Measurements from ENCODE around the gene CPNE1. TPM values are rescaled to one million over a fixed set of nuclear protein-coding genes. Genes with fewer than 3 reads are reported as not detected.
"Not testable (repeated sequence)": the region's sequence is repeated elsewhere in the genome, so short reads cannot be mapped to it uniquely, and the experiment has no call there.

CPNE1 gene
- total RNA-seq, 1 experiment from 2014 or later = 505 TPM

DNA sequence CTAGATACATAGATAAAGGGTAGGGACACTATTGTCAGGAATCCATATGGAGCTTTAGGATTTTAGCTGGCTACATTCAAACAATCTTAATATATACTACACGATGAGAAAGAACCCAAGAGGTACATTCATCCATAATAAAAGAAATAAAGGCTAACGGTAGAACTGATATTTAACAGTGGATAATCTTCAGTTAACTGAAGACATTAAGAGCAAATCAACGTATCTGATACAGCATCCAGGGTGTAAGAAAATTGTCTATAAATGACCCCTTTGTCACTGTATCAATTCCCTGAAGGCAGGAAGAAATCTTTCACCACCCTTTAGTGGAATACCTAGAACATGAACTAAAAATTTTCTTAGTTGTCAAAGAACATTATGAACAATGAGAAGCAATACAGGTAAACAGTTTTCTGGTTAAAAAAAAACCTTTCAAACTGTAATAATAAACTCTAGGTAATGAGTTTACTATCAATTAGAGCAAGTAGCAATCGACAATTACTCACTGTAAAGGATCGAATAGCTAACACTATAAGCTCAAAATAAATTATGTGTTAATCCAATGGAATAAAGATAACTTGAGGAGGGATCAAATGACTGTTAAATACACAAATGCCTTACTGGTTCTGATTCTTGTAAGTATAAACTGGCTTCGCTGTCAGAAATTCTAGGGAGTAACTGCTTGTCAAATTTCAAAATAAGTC is 46.3 kb upstream of the CPNE1 start:
- peaks cover 98% of the 10 kb centered on the region for H3K36me3 Mint-ChIP-seq (ENCODE audit: insufficient read depth, unreplicated experiment)
- CTCF ChIA-PET = interaction anchor here (0.8 kb wide), 1 partner anchor 9 kb away, joined by 4 read pairs; no protein-coding TSS in a partner anchor

DNA sequence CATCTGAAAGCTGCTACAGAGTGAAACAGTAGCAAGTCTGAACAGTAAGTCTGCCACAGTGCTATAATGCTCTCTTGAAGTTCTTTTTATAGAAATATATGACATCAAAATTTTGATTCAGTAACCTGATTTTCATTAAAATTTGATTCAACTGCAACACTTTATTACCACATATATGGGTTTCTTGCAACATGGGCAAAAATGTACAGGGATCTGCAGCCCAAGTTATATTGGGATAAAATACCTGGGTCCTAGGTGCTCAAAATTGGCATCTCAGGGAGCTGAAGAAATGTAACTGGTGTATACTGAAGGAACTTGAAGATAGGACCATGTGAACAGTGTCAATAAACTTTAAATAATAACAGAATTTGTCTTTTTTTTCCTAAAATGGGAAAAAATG is 45.3 kb upstream of the CPNE1 start:
- no TSS peak for BruUV-seq (replicated peaks)
- peaks cover 11% of the 10 kb centered on the region for H3K4me1 Mint-ChIP-seq (ENCODE audit: low read depth, unreplicated experiment)
- no peak for DNase-seq
- TF ChIP-seq, protein P1, sequence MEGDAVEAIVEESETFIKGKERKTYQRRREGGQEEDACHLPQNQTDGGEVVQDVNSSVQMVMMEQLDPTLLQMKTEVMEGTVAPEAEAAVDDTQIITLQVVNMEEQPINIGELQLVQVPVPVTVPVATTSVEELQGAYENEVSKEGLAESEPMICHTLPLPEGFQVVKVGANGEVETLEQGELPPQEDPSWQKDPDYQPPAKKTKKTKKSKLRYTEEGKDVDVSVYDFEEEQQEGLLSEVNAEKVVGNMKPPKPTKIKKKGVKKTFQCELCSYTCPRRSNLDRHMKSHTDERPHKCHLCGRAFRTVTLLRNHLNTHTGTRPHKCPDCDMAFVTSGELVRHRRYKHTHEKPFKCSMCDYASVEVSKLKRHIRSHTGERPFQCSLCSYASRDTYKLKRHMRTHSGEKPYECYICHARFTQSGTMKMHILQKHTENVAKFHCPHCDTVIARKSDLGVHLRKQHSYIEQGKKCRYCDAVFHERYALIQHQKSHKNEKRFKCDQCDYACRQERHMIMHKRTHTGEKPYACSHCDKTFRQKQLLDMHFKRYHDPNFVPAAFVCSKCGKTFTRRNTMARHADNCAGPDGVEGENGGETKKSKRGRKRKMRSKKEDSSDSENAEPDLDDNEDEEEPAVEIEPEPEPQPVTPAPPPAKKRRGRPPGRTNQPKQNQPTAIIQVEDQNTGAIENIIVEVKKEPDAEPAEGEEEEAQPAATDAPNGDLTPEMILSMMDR (IDR thresholded peaks at IDR 0.05; ENCODE audit: unreplicated experiment) = no peak
- H3K27ac Mint-ChIP-seq (ENCODE audit: unreplicated experiment) = no peak overlapping the region
- H3K36me3 Mint-ChIP-seq (ENCODE audit: insufficient read depth, unreplicated experiment) = peaks cover 98% of the 10 kb centered on the region
- no peaks in the 10 kb centered on the region for H3K9me3 Mint-ChIP-seq (ENCODE audit: low read depth, unreplicated experiment)
- intact Hi-C loops (cut with micrococcal nuclease; ENCODE audit: unreplicated experiment) = no loop called here
- no peak overlapping the region for H3K4me3 Mint-ChIP-seq (ENCODE audit: low read depth, unreplicated experiment)
- CTCF ChIA-PET = no interaction called here
- no peaks in the 10 kb centered on the region for H3K27me3 Mint-ChIP-seq (ENCODE audit: unreplicated experiment)

More for the DNA sequence above, 46.3 kb upstream of the CPNE1 start:
- TF ChIP-seq, protein P1 (IDR thresholded peaks at IDR 0.05; ENCODE audit: unreplicated experiment) = no peak
- no TSS peak for BruUV-seq (replicated peaks)
- Mint-ChIP-seq H3K4me3 (ENCODE audit: low read depth, unreplicated experiment) (no peak overlapping the region), H3K9me3 (ENCODE audit: low read depth, unreplicated experiment) (no peaks in the 10 kb centered on the region), H3K4me1 (ENCODE audit: low read depth, unreplicated experiment) (peaks cover 11% of the 10 kb centered on the region), H3K27me3 (ENCODE audit: unreplicated experiment) (no peaks in the 10 kb centered on the region), H3K27ac (ENCODE audit: unreplicated experiment) (peak overlapping the region; percentile 39)
- DNase-seq = no peak
- intact Hi-C loops (cut with micrococcal nuclease; ENCODE audit: unreplicated experiment) = no loop called here

DNA sequence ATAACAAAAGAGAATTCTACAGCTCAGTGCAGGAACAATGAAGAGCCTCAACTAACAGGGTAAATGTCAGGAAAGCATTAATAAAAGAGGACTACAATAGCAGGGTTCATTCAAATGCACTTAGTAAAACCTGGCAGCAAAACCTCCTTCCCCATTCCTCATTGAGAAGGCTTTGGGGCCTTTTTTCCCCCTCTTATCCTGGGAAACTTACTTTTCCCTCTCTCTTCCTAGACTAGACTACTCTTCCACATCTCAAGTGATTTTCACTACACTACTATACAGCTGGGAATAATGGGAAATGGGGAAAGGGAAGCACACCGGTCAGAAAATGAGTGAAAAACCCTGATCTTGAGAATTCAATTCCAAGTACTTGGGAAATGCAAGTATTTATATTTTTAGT is 44.6 kb upstream of the CPNE1 start:
- Mint-ChIP-seq H3K36me3 (ENCODE audit: insufficient read depth, unreplicated experiment) (peaks cover 98% of the 10 kb centered on the region), H3K9me3 (ENCODE audit: low read depth, unreplicated experiment) (no peaks in the 10 kb centered on the region), H3K4me3 (ENCODE audit: low read depth, unreplicated experiment) (no peak overlapping the region), H3K27ac (ENCODE audit: unreplicated experiment) (peak overlapping the region; percentile 40), H3K4me1 (ENCODE audit: low read depth, unreplicated experiment) (peaks cover 11% of the 10 kb centered on the region), H3K27me3 (ENCODE audit: unreplicated experiment) (no peaks in the 10 kb centered on the region)
- DNase-seq = no peak
- CTCF ChIA-PET = no interaction called here
- no TSS peak for BruUV-seq (replicated peaks)
- intact Hi-C loops (cut with micrococcal nuclease; ENCODE audit: unreplicated experiment) = loop anchor here (2.0 kb wide), 1 partner anchor 30 kb away; no protein-coding TSS in a partner anchor
- TF ChIP-seq, protein P1 (IDR thresholded peaks at IDR 0.05; ENCODE audit: unreplicated experiment) = no peak

DNA sequence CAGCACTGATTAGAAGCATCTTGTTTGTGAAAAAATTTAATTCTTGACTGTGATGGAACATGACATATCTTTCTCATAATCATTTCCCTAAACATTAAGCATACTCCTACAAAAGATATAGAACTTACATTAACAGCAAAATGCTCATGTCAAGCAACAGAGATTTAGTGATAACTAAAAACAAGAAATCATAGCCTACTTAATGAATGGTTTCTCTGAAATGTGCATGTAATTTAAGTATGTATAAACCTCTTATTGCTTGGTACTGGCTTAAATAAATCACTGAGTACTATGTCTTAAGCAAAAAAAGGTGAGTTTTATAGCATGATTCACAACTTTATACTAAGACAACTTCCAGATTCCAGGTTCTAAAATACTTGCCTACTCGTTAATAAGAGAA is 43.8 kb upstream of the CPNE1 start:
- H3K4me1 Mint-ChIP-seq (ENCODE audit: low read depth, unreplicated experiment) = peaks cover 11% of the 10 kb centered on the region
- intact Hi-C loops (cut with micrococcal nuclease; ENCODE audit: unreplicated experiment) = loop anchor here (2.0 kb wide), 1 partner anchor 30 kb away; no protein-coding TSS in a partner anchor
- TF ChIP-seq, protein P1 (IDR thresholded peaks at IDR 0.05; ENCODE audit: unreplicated experiment) = no peak
- no TSS peak for BruUV-seq (replicated peaks)
- H3K36me3 Mint-ChIP-seq (ENCODE audit: insufficient read depth, unreplicated experiment) = peaks cover 98% of the 10 kb centered on the region
- no peak for DNase-seq
- no peak overlapping the region for H3K4me3 Mint-ChIP-seq (ENCODE audit: low read depth, unreplicated experiment)
- CTCF ChIA-PET = interaction anchor here (1.3 kb wide), 1 partner anchor 15 kb away, joined by 3 read pairs; no protein-coding TSS in a partner anchor
- no peaks in the 10 kb centered on the region for H3K27me3 Mint-ChIP-seq (ENCODE audit: unreplicated experiment)
- H3K9me3 Mint-ChIP-seq (ENCODE audit: low read depth, unreplicated experiment) = no peaks in the 10 kb centered on the region
- no peak overlapping the region for H3K27ac Mint-ChIP-seq (ENCODE audit: unreplicated experiment)

DNA sequence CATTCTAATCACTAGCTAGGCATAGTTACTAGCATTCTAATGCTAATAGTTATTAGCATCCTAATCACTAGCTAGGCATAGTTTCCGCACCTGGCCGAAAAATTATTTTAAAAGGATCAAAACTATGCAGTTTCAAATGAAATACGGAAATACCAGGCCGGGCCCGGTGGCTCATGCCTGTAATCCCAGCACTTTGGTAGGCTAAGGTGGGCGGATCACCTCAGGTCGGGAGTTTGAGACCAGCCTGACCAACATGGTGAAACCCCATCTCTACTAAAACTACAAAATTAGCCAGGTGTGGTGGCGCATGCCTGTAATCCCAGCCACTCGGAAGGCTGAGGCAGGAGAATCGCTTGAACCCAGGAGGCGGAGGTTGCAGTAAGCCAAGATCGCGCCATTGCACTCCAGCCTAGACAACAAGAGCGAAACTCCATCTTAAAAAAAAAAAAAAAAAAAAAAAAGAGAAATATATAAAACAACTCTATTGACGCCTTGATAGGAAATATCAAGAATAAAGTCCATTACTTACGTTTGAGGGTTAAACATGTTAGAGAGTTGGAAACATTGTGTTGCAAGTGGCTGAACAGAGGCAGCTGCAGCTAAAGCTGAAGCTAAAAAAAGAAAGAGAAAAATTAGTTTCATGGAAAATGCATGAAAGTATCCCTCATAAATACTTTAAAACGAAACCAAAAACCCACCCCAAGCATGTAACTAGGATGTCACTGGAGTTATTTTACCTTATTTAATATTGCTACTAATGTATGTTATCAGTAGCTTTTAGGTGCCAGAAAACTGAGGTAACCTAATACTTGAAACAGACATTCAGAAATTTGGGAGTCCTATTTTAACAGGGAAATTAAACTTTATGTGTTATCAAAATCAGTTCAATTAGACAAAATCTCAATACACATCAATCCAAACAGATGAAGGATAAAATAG is 42.2 kb upstream of the CPNE1 start:
- CTCF ChIA-PET = interaction anchor here (1.3 kb wide), 1 partner anchor 17 kb away, joined by 3 read pairs; no protein-coding TSS in a partner anchor
- H3K27me3 Mint-ChIP-seq (ENCODE audit: unreplicated experiment); H3K9me3 Mint-ChIP-seq (ENCODE audit: low read depth, unreplicated experiment); H3K27ac Mint-ChIP-seq (ENCODE audit: unreplicated experiment); intact Hi-C loops (cut with micrococcal nuclease; ENCODE audit: unreplicated experiment); H3K4me3 Mint-ChIP-seq (ENCODE audit: low read depth, unreplicated experiment); DNase-seq; BruUV-seq (replicated peaks): not testable (repeated sequence)
- Mint-ChIP-seq H3K4me1 (ENCODE audit: low read depth, unreplicated experiment) (peaks cover 11% of the 10 kb centered on the region), H3K36me3 (ENCODE audit: insufficient read depth, unreplicated experiment) (peaks cover 98% of the 10 kb centered on the region)

DNA sequence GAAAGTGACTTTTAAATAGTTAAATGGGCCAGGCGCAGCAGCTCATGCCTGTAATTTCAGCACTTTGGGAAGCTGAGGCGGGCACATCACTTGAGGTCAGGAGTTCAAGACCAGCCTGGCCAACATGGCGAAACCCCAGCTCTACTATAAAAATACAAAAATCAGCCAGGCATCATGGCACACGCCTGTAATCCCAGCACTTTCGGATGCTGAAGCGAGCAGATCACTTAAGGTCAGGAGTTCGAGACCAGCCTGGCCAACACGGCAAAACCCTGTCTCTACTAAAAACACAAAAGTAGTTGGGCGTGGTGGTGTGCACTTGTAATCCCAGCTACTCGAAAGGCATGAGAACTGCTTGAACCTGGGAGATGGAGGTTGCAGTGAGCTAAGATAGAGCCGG is 41.2 kb upstream of the CPNE1 start:
- DNase-seq; CTCF ChIA-PET; H3K4me3 Mint-ChIP-seq (ENCODE audit: low read depth, unreplicated experiment); H3K27ac Mint-ChIP-seq (ENCODE audit: unreplicated experiment); H3K9me3 Mint-ChIP-seq (ENCODE audit: low read depth, unreplicated experiment); H3K27me3 Mint-ChIP-seq (ENCODE audit: unreplicated experiment); H3K4me1 Mint-ChIP-seq (ENCODE audit: low read depth, unreplicated experiment); intact Hi-C loops (cut with micrococcal nuclease; ENCODE audit: unreplicated experiment); BruUV-seq (replicated peaks): not testable (repeated sequence)
- H3K36me3 Mint-ChIP-seq (ENCODE audit: insufficient read depth, unreplicated experiment) = peaks cover 96% of the 10 kb centered on the region

Data from Calu3 (cell line).